Measurements from ENCODE around the gene CLTRN. TPM values are rescaled to one million over a fixed set of nuclear protein-coding genes. Genes with fewer than 3 reads are reported as not detected.
A peak's percentile ranks its signal among the peaks of the same experiment; 100 is the strongest.

The CLTRN gene
- total RNA-seq, 1 experiment from 2014 or later: 9.1 TPM

DNA sequence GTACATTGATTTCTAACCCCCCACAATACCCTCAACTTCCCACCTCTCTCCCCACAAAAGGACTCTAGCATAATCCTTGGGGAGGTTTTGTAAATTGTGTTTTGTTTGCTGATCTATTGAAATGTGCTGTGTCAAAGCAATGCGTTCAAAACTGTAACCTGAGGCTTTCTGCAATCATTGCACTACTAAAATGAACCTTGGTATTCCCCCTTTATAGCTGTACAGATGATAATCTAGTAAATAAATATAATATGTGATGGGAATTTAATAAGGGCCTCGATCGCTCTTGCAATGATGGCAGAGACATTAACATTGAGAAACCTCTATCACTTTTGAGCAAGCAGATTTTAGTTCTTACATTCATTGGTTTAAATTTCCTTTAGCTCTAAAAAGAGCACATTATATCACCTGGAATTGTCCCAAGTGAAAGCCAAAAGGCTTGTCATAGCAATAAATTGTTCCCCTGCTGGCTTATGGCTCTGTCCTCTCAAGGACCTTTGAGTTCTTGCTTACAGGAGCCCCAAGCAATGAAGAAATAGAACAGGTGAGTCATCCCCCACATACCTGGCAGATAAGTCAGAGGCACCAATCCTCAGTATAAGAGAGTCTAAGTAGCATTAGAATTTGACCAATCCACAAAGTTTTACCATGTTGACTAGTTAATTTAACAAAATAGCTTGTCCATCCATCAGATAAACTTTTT is 45.4 kb downstream of the CLTRN start:
- Histone ChIP-seq H3K27ac (ENCODE audit: low read length) (peak overlapping the region; percentile 73), H3K9ac (ENCODE audit: low read length) (no peak overlapping the region), H2AFZ (ENCODE audit: low read length) (0 out of 2 replicates have a peak overlapping the region, but pooled peaks have one; percentile 25), H4K20me1 (ENCODE audit: low read length) (no peaks in the 10 kb centered on the region), H3K79me2 (ENCODE audit: low read length) (no peaks in the 10 kb centered on the region), H3K9me2 (replicated peaks; ENCODE audit: low read length) (no peaks in the 10 kb centered on the region), H3K27me3 (ENCODE audit: low read length) (no peaks in the 10 kb centered on the region), H3K9me3 (ENCODE audit: low read length) (no peaks in the 10 kb centered on the region), H3K4me2 (ENCODE audit: low read length) (peak overlapping the region; percentile 71), H3K4me1 (ENCODE audit: insufficient read depth, low read length) (peaks cover 30% of the 10 kb centered on the region), H3F3A (ENCODE audit: low read length, unreplicated experiment) (peaks cover 9% of the 10 kb centered on the region), H3K4me3 (ENCODE audit: low read length) (peak overlapping the region; percentile 39; the same call in 1 of the 2 replicates), H3K36me3 (ENCODE audit: low read depth, low read length) (no peaks in the 10 kb centered on the region)
- intact Hi-C loops (cut with micrococcal nuclease): loop anchor here (2.0 kb wide), 1 partner anchor 26 kb away; no protein-coding TSS in a partner anchor
- peak; percentile 93 for DNase-seq
- peak; percentile 99 for ATAC-seq
- TF ChIP-seq, protein P1, sequence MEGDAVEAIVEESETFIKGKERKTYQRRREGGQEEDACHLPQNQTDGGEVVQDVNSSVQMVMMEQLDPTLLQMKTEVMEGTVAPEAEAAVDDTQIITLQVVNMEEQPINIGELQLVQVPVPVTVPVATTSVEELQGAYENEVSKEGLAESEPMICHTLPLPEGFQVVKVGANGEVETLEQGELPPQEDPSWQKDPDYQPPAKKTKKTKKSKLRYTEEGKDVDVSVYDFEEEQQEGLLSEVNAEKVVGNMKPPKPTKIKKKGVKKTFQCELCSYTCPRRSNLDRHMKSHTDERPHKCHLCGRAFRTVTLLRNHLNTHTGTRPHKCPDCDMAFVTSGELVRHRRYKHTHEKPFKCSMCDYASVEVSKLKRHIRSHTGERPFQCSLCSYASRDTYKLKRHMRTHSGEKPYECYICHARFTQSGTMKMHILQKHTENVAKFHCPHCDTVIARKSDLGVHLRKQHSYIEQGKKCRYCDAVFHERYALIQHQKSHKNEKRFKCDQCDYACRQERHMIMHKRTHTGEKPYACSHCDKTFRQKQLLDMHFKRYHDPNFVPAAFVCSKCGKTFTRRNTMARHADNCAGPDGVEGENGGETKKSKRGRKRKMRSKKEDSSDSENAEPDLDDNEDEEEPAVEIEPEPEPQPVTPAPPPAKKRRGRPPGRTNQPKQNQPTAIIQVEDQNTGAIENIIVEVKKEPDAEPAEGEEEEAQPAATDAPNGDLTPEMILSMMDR (conservative IDR thresholded peaks at IDR 0.05; ENCODE audit: low read depth, low read length): no peak
- TF ChIP-seq EZH2 (IDR thresholded peaks at IDR 0.05; ENCODE audit: low read length, unreplicated experiment) (no peak), EZH2phosphoT487 (IDR thresholded peaks at IDR 0.05; ENCODE audit: borderline replicate concordance, low read length) (no peak)
- BruUV-seq (replicated peaks): no TSS peak
- CTCF ChIA-PET: interaction anchor here (0.7 kb wide), 1 partner anchor 26 kb away, joined by 3 read pairs; no protein-coding TSS in a partner anchor
- POLR2A ChIA-PET (ENCODE audit: unreplicated experiment): no interaction called here

DNA sequence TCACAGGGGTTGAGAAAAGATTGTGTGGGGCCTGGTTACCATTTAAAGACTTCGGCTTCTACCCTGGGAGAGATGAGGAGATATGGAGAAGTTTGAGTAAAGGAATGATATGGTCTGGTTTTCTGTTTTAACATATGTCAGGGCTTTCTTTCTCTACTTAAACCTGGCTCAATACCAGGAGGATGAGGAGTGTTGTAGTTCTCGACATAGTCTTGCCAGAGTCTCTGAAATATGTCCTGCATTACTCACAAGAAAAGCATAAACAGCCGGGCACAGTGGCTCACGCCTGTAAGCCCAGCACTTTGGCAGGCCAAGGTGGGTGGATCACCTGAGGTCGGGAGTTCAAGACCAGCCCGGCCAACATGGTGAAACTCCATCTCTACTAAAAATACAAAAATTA is 47.5 kb downstream of the CLTRN start:
- intact Hi-C loops (cut with micrococcal nuclease): no loop called here
- H3K4me3 ChIP-seq (ENCODE audit: low read length): no peak overlapping the region
- H3K36me3 ChIP-seq (ENCODE audit: low read depth, low read length): no peaks in the 10 kb centered on the region
- H3K27me3 ChIP-seq (ENCODE audit: low read length): no peaks in the 10 kb centered on the region
- no TSS peak for BruUV-seq (replicated peaks)
- no peaks in the 10 kb centered on the region for H4K20me1 ChIP-seq (ENCODE audit: low read length)
- no peak overlapping the region for H3K4me2 ChIP-seq (ENCODE audit: low read length)
- no peak for DNase-seq
- no peak overlapping the region for H2AFZ ChIP-seq (ENCODE audit: low read length)
- no peaks in the 10 kb centered on the region for H3K9me2 ChIP-seq (replicated peaks; ENCODE audit: low read length)
- H3K9me3 ChIP-seq (ENCODE audit: low read length): no peaks in the 10 kb centered on the region
- H3K9ac ChIP-seq (ENCODE audit: low read length): no peak overlapping the region
- no peak for ATAC-seq
- peaks cover 30% of the 10 kb centered on the region for H3K4me1 ChIP-seq (ENCODE audit: insufficient read depth, low read length)
- ChIA-PET CTCF (no interaction called here), POLR2A (ENCODE audit: unreplicated experiment) (no interaction called here)
- TF ChIP-seq EZH2phosphoT487 (IDR thresholded peaks at IDR 0.05; ENCODE audit: borderline replicate concordance, low read length) (no peak), EZH2 (IDR thresholded peaks at IDR 0.05; ENCODE audit: low read length, unreplicated experiment) (no peak)
- TF ChIP-seq, protein P1 (conservative IDR thresholded peaks at IDR 0.05; ENCODE audit: low read depth, low read length): no peak
- H3F3A ChIP-seq (ENCODE audit: low read length, unreplicated experiment): peaks cover 9% of the 10 kb centered on the region
- no peak overlapping the region for H3K27ac ChIP-seq (ENCODE audit: low read length)
- no peaks in the 10 kb centered on the region for H3K79me2 ChIP-seq (ENCODE audit: low read length)

DNA sequence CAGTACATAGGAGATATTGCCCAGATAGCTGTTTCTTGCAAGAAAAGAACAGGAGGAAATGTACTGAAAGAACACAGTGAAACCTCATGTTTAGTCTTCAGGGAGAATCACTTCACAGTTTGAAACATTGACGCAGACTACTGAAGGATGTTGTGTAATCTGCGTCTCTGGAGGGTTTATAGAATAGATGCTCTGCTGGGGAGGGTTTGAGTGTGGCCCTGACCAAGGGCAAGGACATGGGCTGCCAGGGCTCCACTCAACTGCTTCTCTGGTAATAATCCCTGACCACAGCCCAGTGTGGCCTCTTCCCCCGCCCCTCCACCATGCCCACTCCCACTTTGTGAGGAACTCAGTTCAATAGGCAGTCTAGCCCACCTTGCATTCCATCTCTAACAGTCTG is 48.1 kb downstream of the CLTRN start:
- H3K79me2 ChIP-seq (ENCODE audit: low read length): no peaks in the 10 kb centered on the region
- no peak overlapping the region for H3K4me2 ChIP-seq (ENCODE audit: low read length)
- H3K4me3 ChIP-seq (ENCODE audit: low read length): no peak overlapping the region
- no peaks in the 10 kb centered on the region for H4K20me1 ChIP-seq (ENCODE audit: low read length)
- BruUV-seq (replicated peaks): no TSS peak
- intact Hi-C loops (cut with micrococcal nuclease): no loop called here
- no peaks in the 10 kb centered on the region for H3K36me3 ChIP-seq (ENCODE audit: low read depth, low read length)
- H3K9ac ChIP-seq (ENCODE audit: low read length): no peak overlapping the region
- DNase-seq (no peak), ATAC-seq (no peak)
- H2AFZ ChIP-seq (ENCODE audit: low read length): no peak overlapping the region
- ChIA-PET POLR2A (ENCODE audit: unreplicated experiment) (no interaction called here), CTCF (no interaction called here)
- no peaks in the 10 kb centered on the region for H3K9me3 ChIP-seq (ENCODE audit: low read length)
- peaks cover 30% of the 10 kb centered on the region for H3K4me1 ChIP-seq (ENCODE audit: insufficient read depth, low read length)
- no peaks in the 10 kb centered on the region for H3K27me3 ChIP-seq (ENCODE audit: low read length)
- H3F3A ChIP-seq (ENCODE audit: low read length, unreplicated experiment): peaks cover 9% of the 10 kb centered on the region
- no peak overlapping the region for H3K27ac ChIP-seq (ENCODE audit: low read length)
- TF ChIP-seq EZH2phosphoT487 (IDR thresholded peaks at IDR 0.05; ENCODE audit: borderline replicate concordance, low read length): no peak
- H3K9me2 ChIP-seq (replicated peaks; ENCODE audit: low read length): no peaks in the 10 kb centered on the region

Data from PC-3 (cell line).